A549 (cell line): ENCODE data around the gene GPS2.

Experiments
- BHLHE40 ChIP-seq: IDR thresholded peaks from 2 replicates; pipeline ENCODE4 v1.6.1; 2012; ENCODE audit warnings: low read depth, low read length, inconsistent platforms
- HDAC2 ChIP-seq: fragments of 200-600 bp; sonication (generic); IDR thresholded peaks from 2 replicates; pipeline ENCODE4 v1.6.1; 2016
- POLR2A ChIP-seq: IDR thresholded peaks from 2 replicates; pipeline ENCODE4 v1.6.1; 2012; ENCODE audit warnings: mild to moderate bottlenecking, low read length
- RNF2 ChIP-seq: fragments of 200-600 bp; sonication (generic); IDR thresholded peaks from 2 replicates; pipeline ENCODE4 v1.6.1; 2016; ENCODE audit warnings: low read depth, mild to moderate bottlenecking, antibody characterized with exemption, moderate library complexity, borderline replicate concordance
- USF2 ChIP-seq: fragments of 450-650 bp; IDR thresholded peaks from 2 replicates; pipeline ENCODE4 v1.6.1; 2014; ENCODE audit warnings: antibody characterized with exemption
- TF ChIP-seq, protein P1 (sequence below): fragments of >200 bp; sonication (Bioruptor Twin); formaldehyde crosslinking; IDR thresholded peaks from 3 replicates; pipeline ENCODE4 v1.5.1; 2016
- TF ChIP-seq, protein P2 (sequence below): IDR thresholded peaks from 2 replicates; pipeline ENCODE4 v1.6.1; 2012
- TF ChIP-seq, protein P3 (sequence below): fragments of 200-600 bp; sonication (generic); IDR thresholded peaks from 2 replicates; pipeline ENCODE4 v1.6.1; 2016; ENCODE audit warnings: antibody characterized with exemption, mild to moderate bottlenecking, moderate library complexity

- TF ChIP-seq, protein P1, sequence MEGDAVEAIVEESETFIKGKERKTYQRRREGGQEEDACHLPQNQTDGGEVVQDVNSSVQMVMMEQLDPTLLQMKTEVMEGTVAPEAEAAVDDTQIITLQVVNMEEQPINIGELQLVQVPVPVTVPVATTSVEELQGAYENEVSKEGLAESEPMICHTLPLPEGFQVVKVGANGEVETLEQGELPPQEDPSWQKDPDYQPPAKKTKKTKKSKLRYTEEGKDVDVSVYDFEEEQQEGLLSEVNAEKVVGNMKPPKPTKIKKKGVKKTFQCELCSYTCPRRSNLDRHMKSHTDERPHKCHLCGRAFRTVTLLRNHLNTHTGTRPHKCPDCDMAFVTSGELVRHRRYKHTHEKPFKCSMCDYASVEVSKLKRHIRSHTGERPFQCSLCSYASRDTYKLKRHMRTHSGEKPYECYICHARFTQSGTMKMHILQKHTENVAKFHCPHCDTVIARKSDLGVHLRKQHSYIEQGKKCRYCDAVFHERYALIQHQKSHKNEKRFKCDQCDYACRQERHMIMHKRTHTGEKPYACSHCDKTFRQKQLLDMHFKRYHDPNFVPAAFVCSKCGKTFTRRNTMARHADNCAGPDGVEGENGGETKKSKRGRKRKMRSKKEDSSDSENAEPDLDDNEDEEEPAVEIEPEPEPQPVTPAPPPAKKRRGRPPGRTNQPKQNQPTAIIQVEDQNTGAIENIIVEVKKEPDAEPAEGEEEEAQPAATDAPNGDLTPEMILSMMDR, result peak; percentile 97
- TF ChIP-seq, protein P2, sequence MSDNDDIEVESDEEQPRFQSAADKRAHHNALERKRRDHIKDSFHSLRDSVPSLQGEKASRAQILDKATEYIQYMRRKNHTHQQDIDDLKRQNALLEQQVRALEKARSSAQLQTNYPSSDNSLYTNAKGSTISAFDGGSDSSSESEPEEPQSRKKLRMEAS, result peak; percentile 84; the same call in 1 of the 2 replicates
- TF ChIP-seq USF2 (no peak), HDAC2 (no peak), BHLHE40 (no peak), RNF2 (no peak), POLR2A (no peak)
- TF ChIP-seq, protein P3, sequence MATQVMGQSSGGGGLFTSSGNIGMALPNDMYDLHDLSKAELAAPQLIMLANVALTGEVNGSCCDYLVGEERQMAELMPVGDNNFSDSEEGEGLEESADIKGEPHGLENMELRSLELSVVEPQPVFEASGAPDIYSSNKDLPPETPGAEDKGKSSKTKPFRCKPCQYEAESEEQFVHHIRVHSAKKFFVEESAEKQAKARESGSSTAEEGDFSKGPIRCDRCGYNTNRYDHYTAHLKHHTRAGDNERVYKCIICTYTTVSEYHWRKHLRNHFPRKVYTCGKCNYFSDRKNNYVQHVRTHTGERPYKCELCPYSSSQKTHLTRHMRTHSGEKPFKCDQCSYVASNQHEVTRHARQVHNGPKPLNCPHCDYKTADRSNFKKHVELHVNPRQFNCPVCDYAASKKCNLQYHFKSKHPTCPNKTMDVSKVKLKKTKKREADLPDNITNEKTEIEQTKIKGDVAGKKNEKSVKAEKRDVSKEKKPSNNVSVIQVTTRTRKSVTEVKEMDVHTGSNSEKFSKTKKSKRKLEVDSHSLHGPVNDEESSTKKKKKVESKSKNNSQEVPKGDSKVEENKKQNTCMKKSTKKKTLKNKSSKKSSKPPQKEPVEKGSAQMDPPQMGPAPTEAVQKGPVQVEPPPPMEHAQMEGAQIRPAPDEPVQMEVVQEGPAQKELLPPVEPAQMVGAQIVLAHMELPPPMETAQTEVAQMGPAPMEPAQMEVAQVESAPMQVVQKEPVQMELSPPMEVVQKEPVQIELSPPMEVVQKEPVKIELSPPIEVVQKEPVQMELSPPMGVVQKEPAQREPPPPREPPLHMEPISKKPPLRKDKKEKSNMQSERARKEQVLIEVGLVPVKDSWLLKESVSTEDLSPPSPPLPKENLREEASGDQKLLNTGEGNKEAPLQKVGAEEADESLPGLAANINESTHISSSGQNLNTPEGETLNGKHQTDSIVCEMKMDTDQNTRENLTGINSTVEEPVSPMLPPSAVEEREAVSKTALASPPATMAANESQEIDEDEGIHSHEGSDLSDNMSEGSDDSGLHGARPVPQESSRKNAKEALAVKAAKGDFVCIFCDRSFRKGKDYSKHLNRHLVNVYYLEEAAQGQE, result no peak
Measured at GRCh38 chr17:7280519-7281073, 34.6 kb downstream of the GPS2 start.
